HG02571 (cell line): ENCODE data around the gene SMTN.
A peak's percentile ranks its signal among the peaks of the same experiment; 100 is the strongest.
"Not testable (repeated sequence)": the region's sequence is repeated elsewhere in the genome, so short reads cannot be mapped to it uniquely, and the experiment has no call there.

Experiments used
- ATAC-seq: cut with Tn5 transposase; IDR thresholded peaks from one replicate; pipeline ENCODE4 v1.9.1; 2021; ENCODE audit warnings: mild to moderate bottlenecking, moderate library complexity; ENCODE audit not compliant: unreplicated experiment

SMTN gene

DNA sequence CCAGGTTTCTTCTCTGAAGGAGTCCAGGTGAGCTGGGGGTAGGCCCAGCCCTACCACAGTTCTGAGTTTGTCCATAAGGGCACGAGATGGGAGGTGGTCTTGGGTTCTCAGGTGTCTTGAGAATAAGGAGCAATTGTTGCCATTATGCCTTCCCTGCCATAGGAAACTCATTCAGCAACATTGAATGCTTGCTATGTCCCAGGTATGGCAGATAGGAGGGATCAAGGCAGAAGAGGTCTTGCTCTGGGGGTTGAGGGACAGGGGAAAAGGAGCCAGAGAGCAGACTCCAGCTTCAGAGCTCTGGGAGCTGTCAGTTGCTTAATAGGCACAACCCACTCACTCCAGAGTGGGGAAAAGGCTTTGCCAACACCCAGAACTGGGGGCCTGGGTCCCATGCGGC is 22.0 kb downstream of the SMTN start:
- ATAC-seq: no peak

DNA sequence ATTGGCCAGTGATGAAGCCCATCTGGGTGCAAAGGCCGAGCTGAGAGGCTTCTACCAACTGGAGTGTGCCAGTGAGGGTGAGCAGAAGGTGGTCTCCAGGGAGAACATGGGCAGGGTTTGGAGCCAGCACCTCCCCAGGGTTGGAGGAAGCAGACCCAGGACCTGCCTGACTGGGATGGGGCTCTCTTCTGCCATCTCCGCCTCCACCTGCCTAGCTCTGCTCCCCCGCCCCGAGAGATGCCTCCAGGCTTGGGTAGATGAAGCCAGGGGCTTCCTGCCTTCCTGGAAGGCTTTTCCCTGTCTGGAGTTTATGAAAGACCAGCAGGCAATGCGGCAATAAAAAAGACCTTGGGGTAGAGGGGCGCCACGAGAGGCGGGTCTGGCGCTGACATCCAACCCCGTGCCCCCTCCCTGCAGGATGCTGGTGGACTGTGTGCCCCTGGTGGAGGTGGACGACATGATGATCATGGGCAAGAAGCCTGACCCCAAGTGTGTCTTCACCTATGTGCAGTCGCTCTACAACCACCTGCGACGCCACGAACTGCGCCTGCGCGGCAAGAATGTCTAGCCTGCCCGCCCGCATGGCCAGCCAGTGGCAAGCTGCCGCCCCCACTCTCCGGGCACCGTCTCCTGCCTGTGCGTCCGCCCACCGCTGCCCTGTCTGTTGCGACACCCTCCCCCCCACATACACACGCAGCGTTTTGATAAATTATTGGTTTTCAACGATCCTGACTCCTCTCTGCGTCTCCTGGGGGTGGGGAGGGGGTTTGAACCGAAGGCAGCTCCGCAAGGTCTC is 23.0 kb downstream of the SMTN start:
- ATAC-seq: no peak

DNA sequence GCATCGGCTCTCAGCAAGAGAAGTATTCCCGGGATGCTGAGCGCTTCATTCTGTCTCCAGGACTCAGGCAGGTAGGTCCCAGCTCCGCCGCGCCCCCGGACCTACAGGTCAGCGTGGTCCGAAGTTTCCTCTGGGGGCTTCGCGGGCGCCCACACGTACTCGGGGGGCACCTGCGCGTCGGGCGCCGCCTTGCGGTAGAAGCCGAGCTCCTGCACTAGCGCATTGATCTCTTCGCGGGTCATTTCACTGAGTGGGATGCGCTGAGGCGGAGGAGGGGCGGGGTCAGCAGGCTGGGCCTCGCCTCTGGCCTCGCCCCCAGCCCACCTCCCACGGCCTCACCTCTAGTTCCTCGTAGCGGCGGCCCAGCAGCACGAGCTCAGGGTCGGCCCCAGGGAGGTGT is 23.8 kb downstream of the SMTN start:
- ATAC-seq: no peak

DNA sequence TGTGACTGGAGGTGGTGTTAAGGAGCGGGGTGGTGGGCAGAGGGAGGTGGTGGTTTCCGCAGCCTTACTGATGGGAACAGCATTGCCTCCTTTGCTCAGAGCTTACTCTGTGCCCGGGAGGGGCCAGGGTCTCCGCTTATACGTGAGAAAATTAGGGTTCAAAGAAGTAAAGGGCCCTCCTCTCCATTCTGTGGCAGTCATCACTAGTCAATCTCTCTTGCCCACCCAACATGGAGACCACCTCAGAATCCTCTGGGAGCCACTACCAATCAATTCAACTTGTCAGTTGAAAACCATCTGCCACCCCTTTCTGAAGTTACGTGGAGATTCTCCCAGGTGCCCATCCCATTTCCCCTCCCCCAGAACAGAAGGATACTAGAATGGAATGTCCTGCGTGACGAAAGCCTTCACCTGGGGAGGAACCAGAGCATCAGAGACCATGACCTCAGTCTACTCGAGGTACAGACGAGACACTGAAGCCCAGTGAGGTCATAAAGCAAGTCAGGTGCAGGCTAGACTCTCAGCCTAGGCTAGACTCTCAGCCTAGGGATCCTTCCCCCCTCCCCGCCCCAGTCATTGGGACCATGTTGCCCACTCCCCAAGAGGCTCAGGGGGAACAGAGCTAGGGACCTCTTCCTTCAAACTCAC is 24.3 kb downstream of the SMTN start:
- no peak for ATAC-seq

DNA sequence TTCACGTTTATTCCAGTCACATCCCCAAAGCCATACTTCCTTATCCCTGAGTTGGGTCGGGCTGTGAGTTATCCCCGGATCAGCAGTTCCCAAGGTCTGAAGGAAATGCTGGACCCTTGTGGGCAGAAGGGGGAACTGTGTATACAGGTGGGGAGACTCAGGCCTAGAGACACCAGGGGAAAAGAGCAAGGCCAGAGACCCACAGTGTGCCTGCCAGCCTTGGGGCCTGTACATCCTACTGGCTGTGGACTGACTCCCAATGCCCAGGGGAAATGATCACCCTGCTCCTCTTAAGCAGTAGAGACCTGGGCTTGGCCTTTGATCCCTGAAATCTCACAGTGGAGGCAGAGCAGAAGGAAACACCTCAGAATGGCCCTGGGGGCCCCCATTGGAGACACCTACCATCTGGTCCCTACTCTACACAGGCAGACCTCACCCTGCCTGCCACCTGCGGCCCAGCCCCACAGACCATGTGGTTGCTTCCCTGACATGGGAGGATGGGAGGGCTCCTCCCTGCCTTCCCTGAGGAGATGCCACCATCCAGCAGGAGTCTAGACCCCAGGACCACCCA is 25.0 kb downstream of the SMTN start:
- no peak for ATAC-seq

DNA sequence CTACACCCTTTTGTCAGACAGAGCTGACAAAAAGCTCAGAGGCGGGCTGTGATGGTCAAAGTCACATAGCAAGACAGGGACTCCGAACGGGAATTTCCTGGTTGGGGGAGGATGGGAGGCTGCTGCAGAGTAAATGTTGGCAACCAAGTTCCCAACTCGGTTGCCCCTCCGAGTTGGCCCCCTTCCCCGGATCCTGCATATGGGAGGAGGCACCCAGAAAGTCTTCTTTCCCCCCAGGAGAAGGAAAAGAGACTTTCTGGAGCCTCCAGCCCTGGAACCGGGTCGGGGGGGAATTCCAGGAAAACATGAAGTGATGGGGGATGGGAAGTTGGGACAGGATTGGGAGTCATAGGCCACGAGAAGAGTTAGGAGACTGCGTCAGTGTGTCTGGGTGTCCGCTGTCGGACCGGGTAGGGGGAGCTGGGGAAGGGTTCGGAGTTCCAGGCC is 25.6 kb downstream of the SMTN start:
- ATAC-seq: no peak

DNA sequence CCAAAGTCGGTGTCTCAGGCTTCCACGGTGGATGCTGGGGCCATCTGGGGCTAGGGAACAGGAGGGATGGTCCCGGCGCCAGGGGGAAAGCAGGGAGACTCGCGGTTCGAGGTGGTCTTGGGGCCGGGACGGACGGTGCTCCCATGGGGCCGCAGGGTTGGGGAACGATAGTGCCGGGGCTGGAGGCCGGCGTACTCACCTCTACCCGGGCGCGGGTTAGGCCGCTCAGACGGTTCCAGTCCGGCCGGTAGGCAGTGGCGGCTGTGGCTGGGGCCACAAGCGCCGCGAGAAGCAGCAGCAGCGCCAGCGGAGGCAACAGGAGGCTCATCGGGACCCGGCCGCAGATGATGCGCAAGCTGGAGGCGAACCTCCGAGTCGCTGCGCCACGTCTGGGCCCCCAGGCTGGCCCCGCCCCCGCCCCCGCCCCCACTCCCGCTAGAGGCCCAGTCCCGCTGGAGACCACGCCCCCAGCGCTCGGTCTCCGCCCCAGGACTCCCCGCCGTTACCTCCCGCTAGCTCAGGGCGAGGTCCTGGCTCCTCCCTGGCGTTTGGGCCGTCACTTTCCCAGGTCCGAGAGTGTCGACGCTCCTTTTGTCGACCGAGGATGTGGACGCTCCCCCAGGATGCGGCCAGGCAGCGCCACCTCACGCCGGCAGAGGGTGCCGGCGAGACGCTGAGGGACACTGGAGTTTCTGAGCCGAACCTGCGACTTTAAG is 26.2 kb downstream of the SMTN start, which contains the start of gene SELENOM:
Gene SELENOM (minus strand): TSS at position 391 of the 716 bp plus-strand sequence. CDS start 63 bp downstream, at position 328.
- ATAC-seq: peak; percentile 89

DNA sequence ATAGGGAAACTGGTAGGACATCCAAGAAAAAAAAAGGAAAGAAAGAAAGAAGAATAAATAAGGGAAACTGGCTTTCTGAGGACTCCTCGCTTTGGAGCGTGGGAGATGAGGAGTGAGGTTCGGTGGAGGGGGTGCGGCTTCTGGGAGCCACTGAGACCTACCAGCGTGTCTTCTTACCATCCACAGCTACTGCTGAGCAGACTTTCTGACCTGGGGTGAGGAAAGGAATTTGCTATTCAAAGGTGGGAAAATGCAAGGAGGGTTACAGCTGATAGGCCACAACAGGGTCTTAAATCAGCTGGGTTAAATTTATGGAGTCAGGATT is 26.7 kb downstream of the SMTN start:
- peak; percentile 21 for ATAC-seq

DNA sequence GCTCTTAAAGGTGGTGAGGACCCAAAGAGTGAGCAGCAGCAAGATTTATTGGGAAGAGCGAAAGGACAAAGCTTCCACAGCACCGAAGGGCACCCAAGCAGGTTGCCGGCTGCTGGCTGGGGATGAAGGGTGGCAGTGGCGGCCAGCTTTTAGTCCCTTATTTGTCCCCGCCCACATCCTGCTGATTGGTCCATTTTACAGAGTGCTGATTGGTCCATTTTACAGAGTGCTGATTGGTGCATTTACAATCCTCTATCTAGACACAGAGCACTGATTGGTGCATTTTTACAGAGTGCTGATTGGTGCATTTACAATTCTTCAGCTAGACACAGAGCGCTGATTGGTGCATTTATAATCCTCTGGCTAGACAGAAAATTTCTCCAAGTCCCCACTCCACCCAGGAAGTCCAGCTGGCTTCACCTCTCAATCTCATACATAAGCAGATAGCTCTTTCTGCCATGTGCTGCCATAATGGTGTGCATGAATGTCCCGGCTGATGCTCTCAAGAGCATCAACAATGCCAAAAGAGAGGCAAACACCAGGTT is 31.5 kb downstream of the SMTN start:
- ATAC-seq: not testable (repeated sequence)

DNA sequence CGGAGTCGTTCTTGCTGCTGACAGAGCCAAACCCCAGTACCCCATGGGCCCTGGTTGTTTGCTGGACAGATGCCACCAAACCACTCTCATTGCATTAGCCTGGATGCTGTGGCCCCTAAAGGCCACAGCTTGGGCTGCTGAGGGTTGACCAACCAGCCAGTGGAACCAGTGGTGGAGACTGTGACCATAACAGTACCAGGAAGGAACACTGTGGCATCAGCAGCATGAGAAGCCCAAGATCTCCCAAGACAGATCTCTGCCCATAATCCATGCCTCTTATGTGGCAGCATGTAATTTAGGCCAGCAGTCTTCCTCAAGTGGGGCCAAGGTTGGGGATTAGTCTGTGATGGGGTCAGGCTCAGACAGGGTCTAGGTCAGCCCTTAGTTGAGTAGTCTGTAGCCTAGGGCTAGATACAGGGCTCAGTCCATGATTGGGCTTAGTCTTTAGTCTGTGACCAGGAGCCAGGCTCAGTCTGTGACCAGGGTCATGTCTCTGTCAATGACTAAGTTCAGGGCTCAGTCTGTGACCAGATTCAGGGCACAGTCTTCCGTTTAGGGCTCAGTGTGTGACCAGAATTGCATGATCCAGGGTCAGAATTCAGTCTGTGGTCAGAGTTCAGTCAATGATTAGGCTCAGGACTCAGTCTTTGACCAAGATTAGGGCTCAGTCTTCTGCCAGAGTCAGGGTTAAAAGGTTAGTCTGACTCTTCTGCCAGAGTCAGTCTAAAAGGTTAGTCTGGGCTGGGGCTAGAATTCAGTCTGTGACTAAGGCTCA is 37.1 kb downstream of the SMTN start:
- ATAC-seq: no peak

DNA sequence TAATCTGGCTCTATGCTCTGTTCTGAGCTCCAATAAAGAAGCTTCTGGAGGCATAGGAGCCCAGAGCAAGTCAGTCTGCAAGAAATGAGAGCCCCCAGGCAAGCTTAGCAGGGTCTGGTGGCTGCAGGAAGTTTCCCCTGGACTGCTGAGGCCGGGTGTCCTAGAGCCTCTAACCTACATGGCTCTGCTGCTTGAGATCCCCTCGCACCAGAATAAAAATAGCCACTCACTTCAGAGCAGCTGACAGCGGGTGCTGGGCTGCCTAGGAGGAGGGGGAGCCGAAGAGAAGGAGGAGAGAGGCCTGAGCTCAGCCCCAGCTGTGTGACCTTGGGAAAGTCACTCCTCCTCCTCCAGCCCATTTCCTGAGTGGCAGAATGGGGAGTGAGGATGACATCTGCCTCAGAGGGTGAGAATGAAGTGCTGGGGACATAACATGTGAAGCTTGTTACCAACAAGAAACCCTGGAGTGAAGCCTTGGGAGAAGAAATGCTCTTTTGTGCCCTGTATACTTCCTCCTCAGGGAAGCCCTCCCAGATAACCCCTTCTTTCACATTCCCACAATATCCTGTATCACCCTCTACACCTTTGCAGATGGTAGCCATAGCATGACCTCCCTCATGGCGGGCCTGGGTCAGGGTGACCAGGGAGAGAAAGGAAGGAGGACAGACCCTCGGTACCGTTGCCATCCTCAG is 38.1 kb downstream of the SMTN start:
- no peak for ATAC-seq

DNA sequence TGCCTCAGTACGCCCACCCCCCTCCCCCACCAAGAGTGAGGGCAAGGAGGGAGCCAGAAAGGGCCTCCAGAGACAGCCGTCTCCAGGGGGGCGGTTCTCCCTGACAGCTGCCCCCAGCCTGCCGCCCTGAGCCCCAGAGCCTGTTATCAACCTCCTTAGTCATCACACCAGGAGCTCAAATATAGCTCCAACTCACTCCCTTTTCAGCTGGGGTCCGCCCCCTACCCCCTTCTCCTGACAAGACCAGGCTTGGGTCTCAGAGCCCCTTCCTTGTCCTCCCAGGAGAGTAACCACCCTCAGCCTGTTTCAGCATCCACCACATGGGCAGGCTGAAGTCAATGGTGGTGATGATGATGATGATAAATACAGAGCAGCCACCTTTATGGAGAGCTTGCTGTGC is 39.1 kb downstream of the SMTN start:
- no peak for ATAC-seq

DNA sequence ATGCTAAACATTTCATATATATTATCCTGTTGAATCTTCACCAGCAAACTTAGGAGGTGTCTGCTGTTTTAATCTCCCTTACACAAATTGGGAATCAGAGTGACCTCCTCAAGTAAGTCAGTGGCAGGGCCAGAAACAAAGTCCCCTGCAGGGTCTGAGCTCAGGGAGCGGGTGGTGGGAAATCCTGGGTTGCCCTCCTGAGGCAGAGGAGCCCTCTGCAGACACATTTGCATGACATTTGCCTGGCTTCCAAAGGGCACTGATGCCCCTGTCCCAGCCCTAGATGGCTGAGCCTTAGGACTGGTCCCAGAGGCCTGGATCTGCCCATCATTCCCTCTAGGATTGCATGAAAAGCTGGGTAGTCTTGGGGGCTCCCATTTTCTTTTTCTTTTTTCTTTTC is 39.5 kb downstream of the SMTN start:
- no peak for ATAC-seq

DNA sequence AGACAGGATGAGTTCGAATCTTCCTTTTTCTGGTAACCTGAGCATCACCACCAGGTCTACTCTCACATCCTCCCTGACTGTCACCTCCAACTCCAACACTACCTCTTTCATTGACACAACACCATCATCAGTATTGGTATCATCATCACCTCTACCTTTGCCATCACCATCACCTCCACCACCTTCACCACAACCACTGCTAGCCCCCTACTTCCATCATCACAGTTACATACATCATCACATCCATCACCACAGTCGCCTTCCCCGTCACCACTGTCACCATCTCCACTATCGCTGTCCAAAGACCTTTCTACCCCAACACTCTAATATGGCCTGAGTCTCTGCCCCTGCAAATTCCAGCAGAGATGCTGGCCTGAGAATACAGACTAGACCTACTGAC is 40.3 kb downstream of the SMTN start:
- no peak for ATAC-seq

DNA sequence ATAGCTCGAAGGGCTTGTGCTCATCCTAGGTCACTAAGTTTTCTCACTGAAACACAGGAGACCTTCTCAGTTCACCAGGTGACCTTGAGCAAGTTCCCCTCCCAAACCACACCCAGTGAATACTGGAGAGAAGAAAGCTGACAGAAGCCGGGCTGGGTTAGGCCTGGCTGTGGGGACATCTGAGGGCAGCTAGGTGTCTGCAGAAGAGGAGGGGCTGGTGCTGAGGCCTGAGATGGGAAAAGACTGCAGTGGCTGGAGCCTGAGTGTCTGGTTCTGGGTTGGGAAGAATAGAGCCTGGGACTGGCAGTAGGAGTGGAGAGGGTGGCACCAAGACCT is 41.0 kb downstream of the SMTN start:
- ATAC-seq: no peak

DNA sequence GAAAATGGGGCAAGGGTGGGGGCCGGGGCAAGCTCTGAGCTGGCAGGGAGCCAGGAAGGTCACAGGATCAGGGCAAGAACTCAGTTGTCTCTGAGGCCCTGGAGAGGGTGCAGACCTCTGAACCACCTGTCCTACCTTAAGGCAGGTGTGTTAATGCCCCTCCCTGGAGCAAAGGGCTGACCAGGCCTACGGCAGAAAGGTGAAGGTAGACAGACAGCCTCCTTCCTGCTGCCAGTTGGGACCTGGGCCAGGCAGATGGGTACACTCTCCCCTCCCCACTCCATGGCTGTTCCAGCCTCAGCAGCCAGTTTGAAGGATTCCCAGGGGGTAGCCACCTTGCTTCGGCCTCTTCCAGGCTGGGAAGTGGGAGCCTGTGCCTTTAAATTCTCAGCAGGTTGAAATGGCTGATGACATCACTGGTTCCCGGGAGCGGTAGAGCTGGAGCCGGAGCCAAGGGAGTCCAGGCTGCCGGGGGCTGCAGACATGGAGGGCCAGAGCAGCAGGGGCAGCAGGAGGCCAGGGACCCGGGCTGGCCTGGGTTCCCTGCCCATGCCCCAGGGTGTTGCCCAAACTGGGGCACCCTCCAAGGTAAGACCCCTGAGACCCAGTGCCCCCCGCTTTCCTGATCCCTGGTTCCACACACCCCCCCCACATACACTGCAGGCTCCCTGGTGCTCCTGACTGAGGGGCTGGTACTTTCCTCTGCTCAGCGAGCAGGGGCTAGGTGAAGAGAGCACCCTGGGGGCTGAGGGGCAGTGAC is 41.6 kb downstream of the SMTN start, which contains the start of gene INPP5J:
Gene INPP5J (plus strand): TSS at position 435 of the 760 bp plus-strand sequence. CDS start 49 bp downstream, at position 484.
- no peak for ATAC-seq

DNA sequence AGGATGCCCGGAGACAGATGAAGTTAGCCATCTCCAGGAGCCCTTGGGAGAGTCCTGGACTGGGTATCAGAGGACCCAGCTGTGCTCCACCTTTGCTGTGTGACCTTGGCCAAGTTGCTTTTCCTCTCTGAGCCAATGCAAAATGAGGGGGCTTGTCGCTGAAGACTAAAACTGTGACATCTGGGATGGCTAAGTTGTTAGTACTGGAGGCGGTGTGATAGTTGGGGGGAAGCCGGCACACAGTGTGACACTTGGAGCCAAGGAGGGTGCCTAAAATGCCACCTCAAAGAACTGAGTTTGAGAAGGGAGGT is 42.1 kb downstream of the SMTN start:
- no peak for ATAC-seq

DNA sequence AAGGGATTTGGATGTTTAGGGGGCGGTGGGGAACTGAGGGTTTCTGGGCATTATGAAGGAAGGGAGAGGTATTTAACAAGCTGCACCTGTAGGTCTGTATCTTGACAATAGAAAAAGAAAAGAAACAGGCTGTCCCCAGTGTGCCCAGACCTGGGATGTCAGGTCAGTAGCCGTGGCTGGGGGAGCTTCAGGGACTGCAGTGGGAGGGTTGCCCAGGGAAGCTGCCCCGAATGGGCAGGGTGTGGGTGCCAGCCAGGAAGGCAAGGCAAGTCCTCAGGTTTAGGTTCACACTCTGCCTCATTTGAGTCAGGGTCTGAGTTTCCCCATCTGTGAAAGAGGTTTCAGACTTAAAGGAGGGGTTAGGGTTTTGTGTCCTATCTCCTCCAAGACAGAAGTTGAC is 43.2 kb downstream of the SMTN start:
- no peak for ATAC-seq

DNA sequence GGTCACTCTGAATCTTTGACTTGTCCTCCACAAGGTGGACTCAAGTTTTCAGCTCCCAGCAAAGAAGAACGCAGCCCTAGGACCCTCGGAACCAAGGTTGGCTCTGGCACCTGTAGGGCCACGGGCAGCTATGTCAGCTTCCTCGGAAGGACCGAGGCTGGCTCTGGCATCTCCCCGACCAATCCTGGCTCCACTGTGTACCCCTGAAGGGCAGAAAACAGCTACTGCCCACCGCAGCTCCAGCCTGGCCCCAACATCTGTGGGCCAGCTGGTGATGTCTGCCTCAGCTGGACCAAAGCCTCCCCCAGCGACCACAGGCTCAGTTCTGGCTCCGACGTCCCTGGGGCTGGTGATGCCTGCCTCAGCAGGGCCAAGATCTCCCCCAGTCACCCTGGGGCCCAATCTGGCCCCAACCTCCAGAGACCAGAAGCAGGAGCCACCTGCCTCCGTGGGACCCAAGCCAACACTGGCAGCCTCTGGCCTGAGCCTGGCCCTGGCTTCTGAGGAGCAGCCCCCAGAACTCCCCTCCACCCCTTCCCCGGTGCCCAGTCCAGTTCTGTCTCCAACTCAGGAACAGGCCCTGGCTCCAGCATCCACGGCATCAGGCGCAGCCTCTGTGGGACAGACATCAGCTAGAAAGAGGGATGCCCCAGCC is 43.8 kb downstream of the SMTN start:
- no peak for ATAC-seq
